ENCODE measurements around the gene ACO1.

GRCh38 chr9:32348106-32348695, 36.2 kb upstream of the ACO1 start:
- TF ChIP-seq CTCF (IDR thresholded peaks at IDR 0.05; ENCODE audit: low read length) (no peak), EZH2 (IDR thresholded peaks at IDR 0.05; ENCODE audit: borderline replicate concordance, low read length) (no peak)

Measured in OCI-LY1 (cell line).